Activated T-cell treated with anti-CD3 and anti-CD28 coated beads for 1 hour (primary cell): ENCODE results near the gene PAK2.
"Not testable (repeated sequence)": the region's sequence is repeated elsewhere in the genome, so short reads cannot be mapped to it uniquely, and the experiment has no call there.

Experiments
- DNase-seq: peaks from one replicate; pipeline ENCODE4 v3.0.0-alpha.2; 2020; ENCODE audit warnings: low read depth

PAK2 gene

GRCh38 chr3:196736670-196737374 is 2.8 kb upstream of the PAK2 start:
- DNase-seq, result no peak

GRCh38 chr3:196737655-196738054 is 2.0 kb upstream of the PAK2 start:
- DNase-seq, result no peak

GRCh38 chr3:196740481-196741248 is 1.0 kb downstream of the PAK2 start:
- no peak for DNase-seq

GRCh38 chr3:196741249-196741889 is 1.7 kb downstream of the PAK2 start:
- DNase-seq, result no peak

GRCh38 chr3:196743569-196743968 is 3.9 kb downstream of the PAK2 start:
- not testable (repeated sequence) for DNase-seq

- no peak for DNase-seq
Observed at GRCh38 chr3:196749125-196749524, 9.5 kb downstream of the PAK2 start.

DNA sequence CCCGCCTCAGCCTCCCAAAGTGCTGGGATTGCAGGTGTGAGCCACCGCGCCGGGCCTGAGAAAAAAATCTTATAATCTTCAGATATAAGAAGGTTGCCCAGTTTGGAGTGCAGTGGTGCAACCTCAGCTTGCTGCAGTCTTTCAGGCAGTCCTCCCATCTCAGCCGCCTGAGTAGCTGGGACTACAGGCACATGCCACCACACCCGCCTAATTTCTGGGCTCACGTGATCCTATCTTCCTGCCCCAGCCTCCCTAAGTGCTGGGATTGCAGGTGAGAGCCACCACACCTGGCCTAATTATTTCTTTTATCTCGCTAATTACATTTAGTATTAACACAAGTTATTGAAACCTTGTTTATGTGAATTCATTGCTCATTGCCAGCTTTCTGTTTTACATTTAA is 13.5 kb downstream of the PAK2 start:
- DNase-seq, result no peak

- no peak for DNase-seq
Observed at GRCh38 chr3:196754091-196754981, 14.7 kb downstream of the PAK2 start.

GRCh38 chr3:196756732-196757131 is 17.1 kb downstream of the PAK2 start:
- no peak for DNase-seq

DNA sequence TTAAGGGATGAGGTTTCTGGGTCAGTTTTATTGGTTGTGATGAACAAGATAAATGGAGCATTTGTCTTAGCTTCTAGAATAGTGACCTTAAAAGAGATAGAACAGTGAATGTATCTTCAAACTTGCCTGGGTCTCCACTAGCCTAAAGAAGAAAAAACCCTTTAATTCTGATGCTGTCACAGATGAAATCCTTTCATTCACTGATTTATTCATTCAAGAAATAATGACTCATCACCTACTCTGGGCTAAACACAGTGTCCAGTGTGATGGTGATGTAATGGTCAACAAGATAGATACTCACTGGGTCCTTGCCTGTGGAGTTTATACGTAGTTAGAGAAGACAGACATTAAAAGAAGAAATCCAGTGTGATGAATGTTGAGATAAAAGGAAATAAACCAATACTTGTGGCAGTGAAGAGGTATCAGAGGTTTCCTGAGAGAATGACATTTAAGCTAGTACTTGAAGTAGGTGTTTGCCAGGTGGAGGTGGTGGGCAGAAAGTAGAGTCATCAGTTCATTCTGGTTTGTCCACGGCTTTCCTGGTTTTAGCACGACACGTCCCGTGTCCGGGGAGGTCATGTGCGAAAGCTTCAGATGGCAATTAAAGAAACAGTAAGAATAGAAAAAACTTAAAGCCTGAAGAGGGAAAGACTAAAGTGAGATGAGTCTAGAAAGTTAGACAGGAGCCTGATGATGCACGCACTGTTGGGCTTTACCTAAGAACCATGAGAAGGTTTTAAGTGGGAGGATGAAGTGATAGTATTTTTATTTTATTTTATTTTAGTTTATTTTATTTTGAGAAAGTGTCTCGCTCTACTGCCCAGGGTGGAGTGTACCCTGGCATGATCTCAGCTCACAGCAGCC is 18.5 kb downstream of the PAK2 start:
- no peak for DNase-seq

- no peak for DNase-seq
Observed at GRCh38 chr3:196763179-196763578, 23.5 kb downstream of the PAK2 start.

DNA sequence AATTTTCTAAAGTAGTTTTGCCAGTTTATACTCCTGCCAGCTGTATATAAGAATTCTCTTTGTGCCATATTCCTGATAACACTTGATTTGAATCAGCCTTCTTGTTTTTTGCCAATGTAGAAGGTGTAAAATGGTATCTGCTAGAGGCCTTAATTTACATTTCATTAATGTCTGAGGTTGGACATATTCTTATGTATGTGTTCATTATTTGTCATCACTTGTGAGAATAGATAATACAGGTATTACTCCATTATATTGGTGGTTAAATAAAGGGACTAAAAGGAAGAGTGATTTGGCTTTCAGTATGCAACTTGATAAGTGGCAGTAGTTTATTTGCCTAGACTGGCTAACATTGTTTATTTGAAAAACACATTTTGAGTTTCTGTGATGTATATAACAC is 25.8 kb downstream of the PAK2 start:
- no peak for DNase-seq

GRCh38 chr3:196771067-196771466 is 31.4 kb downstream of the PAK2 start:
- no peak for DNase-seq

DNA sequence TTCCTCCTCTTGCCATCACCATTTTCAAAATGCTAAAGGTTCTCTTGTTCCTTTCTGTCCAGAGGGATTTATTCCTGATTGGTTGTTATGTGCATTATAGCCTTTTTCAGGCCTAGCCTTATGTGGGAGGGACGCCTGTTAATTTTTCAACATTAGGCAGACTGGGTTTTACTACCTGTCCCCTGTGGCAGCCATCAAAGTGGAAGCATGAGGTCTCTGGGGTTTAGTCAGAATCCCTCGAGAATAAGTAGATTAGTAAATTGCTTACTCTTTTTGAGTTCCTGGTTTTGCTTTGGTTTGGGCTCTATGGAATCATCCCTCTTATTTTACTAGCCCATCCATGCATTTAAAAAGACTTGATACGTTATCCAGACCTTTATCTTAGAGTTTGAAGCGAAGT is 32.4 kb downstream of the PAK2 start:
- no peak for DNase-seq

DNA sequence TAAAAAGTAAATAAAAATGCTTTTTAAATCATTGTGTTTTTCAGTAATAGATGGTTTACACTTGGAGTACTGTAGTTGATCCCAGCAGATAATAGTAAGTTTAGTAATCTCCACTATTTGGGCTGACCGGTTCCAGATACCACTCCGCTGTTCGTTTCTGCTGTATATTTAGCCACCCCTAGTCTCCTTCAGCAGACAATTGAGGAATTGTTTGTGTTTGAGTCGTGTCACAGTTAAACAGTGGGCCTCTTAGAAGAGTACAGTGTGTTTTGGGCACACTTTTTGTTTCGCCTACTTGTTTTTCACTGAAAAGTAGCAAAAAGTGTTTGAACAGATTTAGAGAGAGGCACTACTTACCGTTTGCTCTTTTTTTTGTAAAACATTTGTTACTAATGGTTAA is 33.2 kb downstream of the PAK2 start:
- DNase-seq, result no peak

GRCh38 chr3:196774191-196774820 is 34.6 kb downstream of the PAK2 start:
- DNase-seq, result no peak

- no peak for DNase-seq
Observed at GRCh38 chr3:196774848-196775422, 35.3 kb downstream of the PAK2 start.

GRCh38 chr3:196775938-196776337 is 36.3 kb downstream of the PAK2 start:
- no peak for DNase-seq

- DNase-seq, result no peak
Observed at GRCh38 chr3:196777836-196778235, 38.2 kb downstream of the PAK2 start.

DNA sequence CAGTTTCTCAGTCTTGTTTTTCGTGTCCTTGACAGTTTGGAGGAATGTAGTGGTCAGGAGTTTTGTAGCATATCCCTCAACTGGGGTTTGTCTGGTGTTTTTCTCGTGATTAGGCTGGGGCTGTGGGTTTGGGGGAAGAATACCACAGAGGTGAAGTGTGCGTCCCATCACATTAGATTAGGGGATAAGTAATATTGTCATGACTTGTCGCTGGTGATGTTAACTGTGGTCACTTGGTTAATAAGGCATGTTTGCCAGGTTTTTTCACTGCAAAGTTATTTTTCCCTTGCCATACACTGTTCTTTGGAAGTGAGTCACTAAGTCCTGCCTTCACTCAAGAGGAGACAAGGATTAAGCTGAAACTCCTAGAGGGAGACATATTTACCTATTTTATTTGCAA is 39.1 kb downstream of the PAK2 start:
- DNase-seq, result no peak
